Stimulated activated CD8-positive, alpha-beta memory T cell treated with anti-CD3 and anti-CD28 coated beads, Interleukin-4, amount 100 ng/mL, for 48 hours (primary cell): Measurements from ENCODE around the gene TNS4.
"Not testable (repeated sequence)": the region's sequence is repeated elsewhere in the genome, so short reads cannot be mapped to it uniquely, and the experiment has no call there.

Source experiments
- DNase-seq: peaks from one replicate; pipeline ENCODE4 v3.0.0-alpha.2; 2020

TNS4 gene, protein sequence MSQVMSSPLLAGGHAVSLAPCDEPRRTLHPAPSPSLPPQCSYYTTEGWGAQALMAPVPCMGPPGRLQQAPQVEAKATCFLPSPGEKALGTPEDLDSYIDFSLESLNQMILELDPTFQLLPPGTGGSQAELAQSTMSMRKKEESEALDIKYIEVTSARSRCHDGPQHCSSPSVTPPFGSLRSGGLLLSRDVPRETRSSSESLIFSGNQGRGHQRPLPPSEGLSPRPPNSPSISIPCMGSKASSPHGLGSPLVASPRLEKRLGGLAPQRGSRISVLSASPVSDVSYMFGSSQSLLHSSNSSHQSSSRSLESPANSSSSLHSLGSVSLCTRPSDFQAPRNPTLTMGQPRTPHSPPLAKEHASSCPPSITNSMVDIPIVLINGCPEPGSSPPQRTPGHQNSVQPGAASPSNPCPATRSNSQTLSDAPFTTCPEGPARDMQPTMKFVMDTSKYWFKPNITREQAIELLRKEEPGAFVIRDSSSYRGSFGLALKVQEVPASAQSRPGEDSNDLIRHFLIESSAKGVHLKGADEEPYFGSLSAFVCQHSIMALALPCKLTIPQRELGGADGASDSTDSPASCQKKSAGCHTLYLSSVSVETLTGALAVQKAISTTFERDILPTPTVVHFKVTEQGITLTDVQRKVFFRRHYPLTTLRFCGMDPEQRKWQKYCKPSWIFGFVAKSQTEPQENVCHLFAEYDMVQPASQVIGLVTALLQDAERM

DNA sequence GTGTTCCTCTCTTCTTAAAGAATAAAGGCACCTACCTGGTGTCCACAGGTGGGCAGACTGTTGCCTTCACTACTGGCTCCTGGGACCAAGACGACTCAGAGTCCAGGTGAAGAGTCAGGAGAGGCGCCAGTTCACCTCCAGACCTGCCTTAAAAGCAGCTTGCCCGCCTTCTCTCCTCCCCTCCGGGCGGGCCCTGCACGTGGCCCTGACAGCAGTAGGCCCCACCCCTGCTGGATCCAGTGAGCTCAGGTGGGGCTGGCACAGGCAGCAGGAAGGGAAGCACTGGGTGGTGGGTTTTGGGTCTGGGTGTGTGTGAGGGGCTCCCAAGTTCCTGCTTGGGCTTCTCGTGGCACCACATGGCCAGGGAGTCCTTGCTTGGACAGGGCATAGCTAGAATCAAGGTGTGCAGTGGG is at the start of gene TNS4:
Gene TNS4 (minus strand): TSS at position 125 of the 413 bp plus-strand sequence. CDS start 5,198 bp downstream, outside the sequence.
- DNase-seq, result no peak

GRCh38 chr17:40550608-40551007 is 49.2 kb upstream of the TNS4 start:
- peak; percentile 27 for DNase-seq

GRCh38 chr17:40548982-40549685 is 47.7 kb upstream of the TNS4 start:
- peak; percentile 41 for DNase-seq

DNA sequence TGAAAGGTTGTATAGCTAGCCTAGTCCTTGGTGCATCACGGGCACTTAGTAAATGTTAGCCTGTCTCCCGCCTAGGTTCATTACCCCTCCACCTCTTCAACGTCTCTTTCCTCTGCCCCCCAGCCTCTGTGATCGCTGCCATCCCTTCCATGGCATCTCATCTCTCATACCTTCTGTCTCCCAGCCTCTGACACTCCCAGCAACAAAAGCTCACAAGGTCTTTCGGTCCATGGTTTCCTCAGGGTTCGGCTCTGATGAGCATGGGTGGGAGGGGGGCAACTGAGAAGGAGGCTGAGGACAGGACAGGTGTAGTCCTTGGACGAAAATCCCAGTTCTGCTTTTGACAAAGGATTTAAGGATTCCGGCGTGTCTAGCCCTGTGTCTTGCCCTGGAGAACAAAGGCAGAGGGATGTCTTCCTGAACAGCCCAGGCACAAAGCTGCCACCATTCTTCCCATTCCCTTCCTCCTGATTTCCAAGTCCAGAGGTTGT is 47.1 kb upstream of the TNS4 start:
- peak; percentile 25 for DNase-seq

- DNase-seq, result no peak
Measured at GRCh38 chr17:40547785-40548478, 46.5 kb upstream of the TNS4 start.

GRCh38 chr17:40547079-40547784 is 45.8 kb upstream of the TNS4 start:
- peak; percentile 80 for DNase-seq

- DNase-seq, result not testable (repeated sequence)
Measured at GRCh38 chr17:40546497-40546896, 45.1 kb upstream of the TNS4 start.

DNA sequence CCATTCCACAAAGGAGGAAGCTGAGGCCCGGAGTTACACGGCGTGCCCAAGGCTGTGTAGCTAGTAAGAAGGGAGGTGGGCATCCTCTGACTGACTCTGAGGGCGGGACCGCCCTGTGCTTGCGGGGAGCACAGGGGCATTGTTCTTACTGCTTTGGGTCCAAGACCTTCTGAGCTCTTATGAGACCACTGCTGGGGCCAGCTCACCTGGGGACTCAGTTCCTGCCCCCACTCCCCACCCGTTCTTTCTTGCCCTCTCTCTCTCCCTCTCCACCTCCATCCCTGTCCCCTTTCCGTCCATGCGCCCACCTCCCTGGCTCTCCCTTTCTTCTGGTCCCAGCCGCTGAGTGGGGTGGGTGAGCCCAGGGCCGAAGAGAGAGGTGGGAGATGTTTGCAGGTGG is 44.2 kb upstream of the TNS4 start:
- DNase-seq, result peak; percentile 22

GRCh38 chr17:40542558-40543411 is 41.4 kb upstream of the TNS4 start:
- peak; percentile 81 for DNase-seq

- DNase-seq, result no peak
Measured at GRCh38 chr17:40541873-40542557, 40.6 kb upstream of the TNS4 start.

DNA sequence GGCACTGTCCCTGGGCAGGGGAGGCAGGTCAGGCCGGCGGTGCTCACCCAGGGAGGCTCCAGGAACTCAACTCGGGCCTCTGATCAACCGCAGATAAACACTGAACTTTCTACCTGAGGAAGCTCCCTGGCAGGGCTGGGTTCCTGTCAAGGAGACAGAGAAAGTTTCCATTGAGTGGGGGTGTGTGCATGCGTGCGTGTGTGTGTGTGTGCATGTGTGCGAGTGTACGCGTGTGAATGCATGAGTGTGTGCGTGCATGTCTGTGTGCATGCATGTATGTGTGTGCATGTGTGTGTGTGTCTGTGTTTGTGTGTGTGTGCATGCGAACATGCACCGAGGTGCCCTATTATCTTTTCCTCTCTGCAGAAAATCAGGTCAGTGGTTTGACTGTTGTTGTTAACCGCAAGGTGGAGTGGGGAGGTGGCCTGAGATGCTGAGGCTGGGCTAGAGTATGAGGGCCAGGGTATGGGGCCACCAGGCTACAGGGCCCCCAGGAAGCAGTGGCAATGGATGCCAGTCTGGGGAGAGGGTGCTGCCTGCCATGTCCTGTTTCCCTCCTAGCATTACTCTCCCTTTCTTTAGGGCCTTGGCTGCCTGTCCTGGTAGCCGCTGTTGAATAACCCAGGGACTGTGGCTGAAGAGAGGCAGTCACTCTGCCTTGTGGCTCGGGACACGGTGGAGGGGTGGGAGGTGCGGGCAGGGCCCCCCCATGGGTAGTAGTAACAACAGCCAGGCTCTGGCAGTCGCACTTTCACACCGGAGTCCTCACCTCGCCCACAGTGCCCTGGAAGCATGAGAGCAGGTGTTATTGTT is 39.8 kb upstream of the TNS4 start:
- DNase-seq, result peak; percentile 83

GRCh38 chr17:40540448-40540847 is 39.0 kb upstream of the TNS4 start:
- peak; percentile 85 for DNase-seq

DNA sequence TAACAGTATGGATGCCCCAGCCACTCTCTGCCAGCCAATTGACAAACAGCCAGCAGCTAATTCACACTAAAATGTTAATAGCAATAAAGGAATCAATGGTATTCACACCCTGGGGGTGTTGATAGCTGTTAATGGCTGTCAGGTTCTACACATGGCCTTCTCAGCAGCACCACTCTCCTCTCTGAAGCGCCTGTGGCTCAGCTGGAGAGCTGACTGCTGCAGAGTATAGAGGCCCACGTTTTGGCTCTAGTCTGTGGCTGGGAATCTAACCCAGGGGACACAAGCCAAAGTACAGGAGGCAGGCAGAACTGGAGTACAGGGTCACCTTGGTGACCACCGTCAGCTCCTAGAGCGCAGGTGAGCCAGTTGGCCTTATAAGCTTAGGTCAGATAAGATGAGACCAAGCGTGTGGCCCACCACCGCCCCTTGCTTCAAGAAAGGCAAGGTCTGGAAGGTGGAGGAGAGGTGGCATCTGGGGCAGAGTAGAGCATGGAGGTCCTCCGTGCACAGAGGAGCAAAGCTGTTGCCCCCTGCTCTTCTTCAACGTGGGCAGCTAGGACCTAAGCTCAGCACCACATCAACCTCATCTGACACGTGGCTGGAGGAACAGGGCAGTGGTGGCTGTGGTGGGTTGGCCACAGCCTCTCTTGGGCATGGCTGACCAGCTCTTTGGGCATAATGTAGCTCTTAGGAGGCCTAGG is 38.4 kb upstream of the TNS4 start:
- DNase-seq, result no peak

DNA sequence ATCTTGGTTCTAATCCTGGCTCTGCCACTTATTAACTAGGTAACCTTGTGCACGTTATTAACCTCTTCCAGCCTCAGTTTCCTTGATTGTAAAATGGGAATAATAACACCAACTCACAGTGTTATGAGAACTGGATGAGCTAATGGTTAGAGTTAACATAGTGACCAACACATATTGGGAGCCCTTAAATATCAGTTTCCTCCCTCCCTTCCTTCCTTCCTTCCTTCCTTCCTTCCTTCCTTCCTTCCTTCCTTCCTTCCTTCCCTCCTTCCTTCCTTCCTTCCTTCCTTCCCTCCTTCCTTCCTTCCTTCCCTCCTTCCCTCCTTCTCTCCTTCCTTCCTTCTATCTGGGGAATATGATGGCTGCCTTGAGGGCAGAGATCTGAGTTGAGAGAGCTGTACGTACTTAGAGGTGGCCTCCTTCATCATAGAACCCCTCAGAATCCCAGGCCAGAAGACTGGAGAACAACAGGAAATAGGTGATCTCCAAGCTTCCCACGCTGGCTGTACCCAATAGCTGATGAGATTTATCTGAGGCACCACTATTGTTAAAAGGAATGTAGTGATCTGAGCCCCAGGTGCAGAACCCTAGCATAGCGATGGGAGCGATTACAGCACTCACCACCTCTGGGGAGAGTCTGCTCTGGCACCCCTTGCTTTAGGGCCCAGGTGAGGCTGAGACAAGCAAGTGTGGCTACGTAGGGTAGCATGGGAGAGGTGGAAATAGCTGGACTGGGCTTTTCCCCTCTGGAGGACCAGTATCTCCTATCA is 37.7 kb upstream of the TNS4 start:
- DNase-seq, result peak; percentile 25

GRCh38 chr17:40538019-40538935 is 36.9 kb upstream of the TNS4 start:
- peak; percentile 25 for DNase-seq

GRCh38 chr17:40536295-40537171 is 35.1 kb upstream of the TNS4 start:
- DNase-seq, result no peak
